ENCODE measurements around the gene GPR27.

Gene GPR27

GRCh38 chr3:71732637-71733036 lies 21.0 kb upstream of the GPR27 start:
- DNase-seq (ENCODE audit: low read depth, low spot score): no peak

- DNase-seq (ENCODE audit: low read depth, low spot score): no peak
Observed at GRCh38 chr3:71733319-71733718, 20.3 kb upstream of the GPR27 start.

- no peak for DNase-seq (ENCODE audit: low read depth, low spot score)
Observed at GRCh38 chr3:71734881-71735280, 18.8 kb upstream of the GPR27 start.

- no peak for DNase-seq (ENCODE audit: low read depth, low spot score)
Observed at GRCh38 chr3:71742621-71743020, 11.0 kb upstream of the GPR27 start.

GRCh38 chr3:71744738-71745137 lies 8.9 kb upstream of the GPR27 start:
- no peak for DNase-seq (ENCODE audit: low read depth, low spot score)

GRCh38 chr3:71751602-71752001 lies 2.1 kb upstream of the GPR27 start:
- no peak for DNase-seq (ENCODE audit: low read depth, low spot score)

GRCh38 chr3:71752831-71753700 lies 589 bp upstream of the GPR27 start:
- no peak for DNase-seq (ENCODE audit: low read depth, low spot score)

GRCh38 chr3:71754610-71755253 lies 1.1 kb downstream of the GPR27 start:
- DNase-seq (ENCODE audit: low read depth, low spot score): no peak

GRCh38 chr3:71758091-71758490 lies 4.4 kb downstream of the GPR27 start:
- no peak for DNase-seq (ENCODE audit: low read depth, low spot score)

- no peak for DNase-seq (ENCODE audit: low read depth, low spot score)
Observed at GRCh38 chr3:71759401-71759800, 5.7 kb downstream of the GPR27 start.

- no peak for DNase-seq (ENCODE audit: low read depth, low spot score)
Observed at GRCh38 chr3:71760140-71760539, 6.5 kb downstream of the GPR27 start.

- no peak for DNase-seq (ENCODE audit: low read depth, low spot score)
Observed at GRCh38 chr3:71763426-71763825, 9.8 kb downstream of the GPR27 start.

GRCh38 chr3:71771126-71771525 lies 17.5 kb downstream of the GPR27 start:
- DNase-seq (ENCODE audit: low read depth, low spot score): no peak

GRCh38 chr3:71771884-71772283 lies 18.2 kb downstream of the GPR27 start:
- DNase-seq (ENCODE audit: low read depth, low spot score): no peak

GRCh38 chr3:71776538-71776937 lies 22.9 kb downstream of the GPR27 start:
- DNase-seq (ENCODE audit: low read depth, low spot score): no peak

GRCh38 chr3:71778353-71778752 lies 24.7 kb downstream of the GPR27 start:
- DNase-seq (ENCODE audit: low read depth, low spot score): no peak

- DNase-seq (ENCODE audit: low read depth, low spot score): no peak
Observed at GRCh38 chr3:71779674-71780377, 26.2 kb downstream of the GPR27 start.

GRCh38 chr3:71780430-71780829 lies 26.8 kb downstream of the GPR27 start:
- no peak for DNase-seq (ENCODE audit: low read depth, low spot score)

- DNase-seq (ENCODE audit: low read depth, low spot score): no peak
Observed at GRCh38 chr3:71783152-71783551, 29.5 kb downstream of the GPR27 start.

- DNase-seq (ENCODE audit: low read depth, low spot score): no peak
Observed at GRCh38 chr3:71784201-71784913, 30.7 kb downstream of the GPR27 start.

- DNase-seq (ENCODE audit: low read depth, low spot score): peak; percentile 17
Observed at GRCh38 chr3:71784914-71785531, 31.4 kb downstream of the GPR27 start, which contains the start of gene PROK2. Gene PROK2, minus strand, starts transcription at chr3:71785148. Its CDS starts 96 bp downstream, at chr3:71785052.
